HEK293 (cell line): ENCODE results near the gene TSACC.
A peak's percentile ranks its signal among the peaks of the same experiment; 100 is the strongest.
"Not testable (repeated sequence)": the region's sequence is repeated elsewhere in the genome, so short reads cannot be mapped to it uniquely, and the experiment has no call there.

ENCODE experiments used
- CTCF ChIA-PET: fragments of 350-600 bp; formaldehyde crosslinking; extraction: SDS; loops from one replicate; lab custom pipeline; 2021; ENCODE audit warnings: antibody characterized with exemption; lab: Yijun Ruan, JAX
- POLR2A ChIA-PET: fragments of 300-600 bp; formaldehyde crosslinking; extraction: SDS; loops from one replicate; lab custom pipeline; 2020; ENCODE audit warnings: antibody characterized with exemption, inconsistent platforms; lab: Yijun Ruan, JAX
- H3K27ac ChIP-seq: fragments of 200-500 bp; sonication (Bioruptor generic); 2 replicates; pipeline ENCODE4 v1.5.1; 2014; ENCODE audit warnings: low read depth, low read length, control low read depth, inconsistent platforms; ENCODE audit errors: extremely low read depth
- H3K36me3 ChIP-seq, 2 experiments: fragments of 200-500 bp in 1 of 2; sonication (Bioruptor generic) in 1 of 2; 1 replicate in 1 of 2; 2 replicates in 1 of 2; pipeline ENCODE4 v1.5.1; 2014 to 2017; ENCODE audit warnings: inconsistent platforms in 2 of 2, low read length in 2 of 2; ENCODE audit not compliant: control insufficient read depth in 2 of 2, insufficient read depth in 1 of 2
- H3K4me1 ChIP-seq: fragments of 200-500 bp; sonication (Bioruptor generic); 2 replicates; pipeline ENCODE4 v1.5.1; 2014; ENCODE audit warnings: mild to moderate bottlenecking, low read length, inconsistent platforms; ENCODE audit not compliant: control insufficient read depth, insufficient read depth
- H3K4me3 ChIP-seq: 2 replicates; pipeline ENCODE4 v1.5.1; 2011; ENCODE audit warnings: low read depth, mild to moderate bottlenecking, control low read depth, low read length, moderate library complexity
- H3K9me3 ChIP-seq: fragments of 200-500 bp; sonication (Bioruptor generic); 2 replicates; pipeline ENCODE4 v1.5.1; 2014; ENCODE audit warnings: low read depth, low read length, inconsistent platforms; ENCODE audit not compliant: control insufficient read depth, insufficient read depth
- SP3 ChIP-seq: fragments of 450-650 bp; formaldehyde crosslinking; IDR thresholded peaks from 2 replicates; pipeline ENCODE4 v1.5.1; 2016; ENCODE audit warnings: missing biosample characterization, missing genetic modification characterization
- ZBTB7A ChIP-seq: fragments of 450-650 bp; formaldehyde crosslinking; IDR thresholded peaks from 2 replicates; pipeline ENCODE4 v1.5.1; 2016; ENCODE audit warnings: low read depth, missing biosample characterization, missing genetic modification characterization
- ZNF146 ChIP-seq: fragments of 450-650 bp; formaldehyde crosslinking; IDR thresholded peaks from 2 replicates; pipeline ENCODE4 v1.5.1; 2016; ENCODE audit warnings: missing biosample characterization, missing genetic modification characterization
- ZNF292 ChIP-seq: fragments of 450-650 bp; formaldehyde crosslinking; IDR thresholded peaks from 2 replicates; pipeline ENCODE4 v1.5.1; 2016; ENCODE audit warnings: low read depth, missing biosample characterization, missing genetic modification characterization, borderline replicate concordance
- ZNF473 ChIP-seq: fragments of 450-650 bp; formaldehyde crosslinking; IDR thresholded peaks from 2 replicates; pipeline ENCODE4 v1.5.1; 2017; ENCODE audit warnings: missing biosample characterization, missing genetic modification characterization
- ZNF549 ChIP-seq: fragments of 450-650 bp; IDR thresholded peaks from 2 replicates; pipeline ENCODE4 v1.5.1; 2018; ENCODE audit warnings: missing biosample characterization, missing genetic modification characterization, mild to moderate bottlenecking, inconsistent platforms, moderate library complexity
- ZNF624 ChIP-seq: fragments of 450-650 bp; formaldehyde crosslinking; IDR thresholded peaks from 2 replicates; pipeline ENCODE4 v1.5.1; 2017; ENCODE audit warnings: missing biosample characterization, missing genetic modification characterization
- TF ChIP-seq, protein P1 (sequence below): fragments of 450-650 bp; formaldehyde crosslinking; IDR thresholded peaks from 2 replicates; pipeline ENCODE4 v1.5.1; 2016; ENCODE audit warnings: missing biosample characterization, missing genetic modification characterization
- TF ChIP-seq, protein P2 (sequence below): fragments of 450-650 bp; formaldehyde crosslinking; IDR thresholded peaks from 2 replicates; pipeline ENCODE4 v1.5.1; 2016; ENCODE audit warnings: missing biosample characterization, missing genetic modification characterization
- TF ChIP-seq, protein P3 (sequence below): fragments of 450-650 bp; formaldehyde crosslinking; IDR thresholded peaks from 2 replicates; pipeline ENCODE4 v1.5.1; 2016; ENCODE audit warnings: missing biosample characterization, missing genetic modification characterization
- TF ChIP-seq, protein P4 (sequence below): fragments of 450-650 bp; formaldehyde crosslinking; IDR thresholded peaks from 2 replicates; pipeline ENCODE4 v1.5.1; 2016; ENCODE audit warnings: missing biosample characterization, missing genetic modification characterization
- TF ChIP-seq, protein P5 (sequence below): fragments of 450-650 bp; formaldehyde crosslinking; IDR thresholded peaks from 2 replicates; pipeline ENCODE4 v1.5.1; 2016; ENCODE audit warnings: missing biosample characterization, missing genetic modification characterization
- TF ChIP-seq, protein P6 (sequence below): fragments of 450-650 bp; formaldehyde crosslinking; IDR thresholded peaks from 2 replicates; pipeline ENCODE4 v1.5.1; 2016; ENCODE audit warnings: missing biosample characterization, missing genetic modification characterization
- TF ChIP-seq, protein P7 (sequence below): fragments of 450-650 bp; formaldehyde crosslinking; IDR thresholded peaks from 2 replicates; pipeline ENCODE4 v1.5.1; 2016; ENCODE audit warnings: missing biosample characterization, missing genetic modification characterization

TSACC gene

DNA sequence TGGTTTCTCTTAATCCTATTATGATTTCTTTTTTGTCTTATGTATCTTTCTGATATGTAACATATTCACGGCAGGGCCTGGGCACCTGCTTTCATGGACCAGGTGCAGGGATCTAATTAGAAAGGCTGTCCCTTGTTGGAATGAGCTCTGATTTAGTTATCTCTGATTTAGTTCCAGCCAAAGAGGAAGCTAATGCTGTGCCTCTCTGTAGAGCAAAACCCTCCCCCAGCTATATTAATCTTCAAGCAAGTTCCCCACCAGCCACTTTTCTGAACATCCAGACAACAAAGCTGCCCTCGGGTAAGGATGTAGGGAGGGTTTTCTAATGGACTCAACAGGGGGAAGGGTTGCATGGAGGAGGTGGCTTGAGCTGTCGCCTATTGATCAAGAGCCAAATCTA, 6.1 kb downstream of the TSACC start:
- no peaks in the 10 kb centered on the region for H3K4me1 ChIP-seq
- CTCF ChIA-PET = interaction anchor here (0.6 to 4.9 kb wide), 10 partner anchors 9 to 255 kb away, joined by 3 to 36 read pairs (median 3); no protein-coding TSS in a partner anchor
- no peak overlapping the region for H3K27ac ChIP-seq
- POLR2A ChIA-PET = no interaction called here
- no peak overlapping the region for H3K4me3 ChIP-seq
- H3K36me3 ChIP-seq = no peaks in the 10 kb centered on the region
- no peaks in the 10 kb centered on the region for H3K9me3 ChIP-seq
- TF ChIP-seq SP3 (tag by site-specific recombination) (no peak), ZNF292 (no peak)
- TF ChIP-seq, protein P1, sequence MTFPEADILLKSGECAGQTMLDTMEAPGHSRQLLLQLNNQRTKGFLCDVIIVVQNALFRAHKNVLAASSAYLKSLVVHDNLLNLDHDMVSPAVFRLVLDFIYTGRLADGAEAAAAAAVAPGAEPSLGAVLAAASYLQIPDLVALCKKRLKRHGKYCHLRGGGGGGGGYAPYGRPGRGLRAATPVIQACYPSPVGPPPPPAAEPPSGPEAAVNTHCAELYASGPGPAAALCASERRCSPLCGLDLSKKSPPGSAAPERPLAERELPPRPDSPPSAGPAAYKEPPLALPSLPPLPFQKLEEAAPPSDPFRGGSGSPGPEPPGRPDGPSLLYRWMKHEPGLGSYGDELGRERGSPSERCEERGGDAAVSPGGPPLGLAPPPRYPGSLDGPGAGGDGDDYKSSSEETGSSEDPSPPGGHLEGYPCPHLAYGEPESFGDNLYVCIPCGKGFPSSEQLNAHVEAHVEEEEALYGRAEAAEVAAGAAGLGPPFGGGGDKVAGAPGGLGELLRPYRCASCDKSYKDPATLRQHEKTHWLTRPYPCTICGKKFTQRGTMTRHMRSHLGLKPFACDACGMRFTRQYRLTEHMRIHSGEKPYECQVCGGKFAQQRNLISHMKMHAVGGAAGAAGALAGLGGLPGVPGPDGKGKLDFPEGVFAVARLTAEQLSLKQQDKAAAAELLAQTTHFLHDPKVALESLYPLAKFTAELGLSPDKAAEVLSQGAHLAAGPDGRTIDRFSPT (tag by site-specific recombination) = no peak
- TF ChIP-seq, protein P2, sequence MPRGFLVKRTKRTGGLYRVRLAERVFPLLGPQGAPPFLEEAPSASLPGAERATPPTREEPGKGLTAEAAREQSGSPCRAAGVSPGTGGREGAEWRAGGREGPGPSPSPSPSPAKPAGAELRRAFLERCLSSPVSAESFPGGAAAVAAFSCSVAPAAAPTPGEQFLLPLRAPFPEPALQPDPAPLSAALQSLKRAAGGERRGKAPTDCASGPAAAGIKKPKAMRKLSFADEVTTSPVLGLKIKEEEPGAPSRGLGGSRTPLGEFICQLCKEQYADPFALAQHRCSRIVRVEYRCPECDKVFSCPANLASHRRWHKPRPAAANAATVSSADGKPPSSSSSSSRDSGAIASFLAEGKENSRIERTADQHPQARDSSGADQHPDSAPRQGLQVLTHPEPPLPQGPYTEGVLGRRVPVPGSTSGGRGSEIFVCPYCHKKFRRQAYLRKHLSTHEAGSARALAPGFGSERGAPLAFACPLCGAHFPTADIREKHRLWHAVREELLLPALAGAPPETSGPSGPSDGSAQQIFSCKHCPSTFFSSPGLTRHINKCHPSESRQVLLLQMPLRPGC (tag by site-specific recombination) = no peak
- TF ChIP-seq, protein P3, sequence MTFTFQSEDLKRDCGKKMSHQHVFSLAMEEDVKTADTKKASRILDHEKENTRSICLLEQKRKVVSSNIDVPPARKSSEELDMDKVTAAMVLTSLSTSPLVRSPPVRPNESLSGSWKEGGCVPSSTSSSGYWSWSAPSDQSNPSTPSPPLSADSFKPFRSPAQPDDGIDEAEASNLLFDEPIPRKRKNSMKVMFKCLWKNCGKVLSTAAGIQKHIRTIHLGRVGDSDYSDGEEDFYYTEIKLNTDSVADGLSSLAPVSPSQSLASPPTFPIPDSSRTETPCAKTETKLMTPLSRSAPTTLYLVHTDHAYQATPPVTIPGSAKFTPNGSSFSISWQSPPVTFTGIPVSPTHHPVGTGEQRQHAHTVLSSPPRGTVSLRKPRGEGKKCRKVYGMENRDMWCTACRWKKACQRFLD (tag by site-specific recombination) = no peak
- TF ChIP-seq, protein P4, sequence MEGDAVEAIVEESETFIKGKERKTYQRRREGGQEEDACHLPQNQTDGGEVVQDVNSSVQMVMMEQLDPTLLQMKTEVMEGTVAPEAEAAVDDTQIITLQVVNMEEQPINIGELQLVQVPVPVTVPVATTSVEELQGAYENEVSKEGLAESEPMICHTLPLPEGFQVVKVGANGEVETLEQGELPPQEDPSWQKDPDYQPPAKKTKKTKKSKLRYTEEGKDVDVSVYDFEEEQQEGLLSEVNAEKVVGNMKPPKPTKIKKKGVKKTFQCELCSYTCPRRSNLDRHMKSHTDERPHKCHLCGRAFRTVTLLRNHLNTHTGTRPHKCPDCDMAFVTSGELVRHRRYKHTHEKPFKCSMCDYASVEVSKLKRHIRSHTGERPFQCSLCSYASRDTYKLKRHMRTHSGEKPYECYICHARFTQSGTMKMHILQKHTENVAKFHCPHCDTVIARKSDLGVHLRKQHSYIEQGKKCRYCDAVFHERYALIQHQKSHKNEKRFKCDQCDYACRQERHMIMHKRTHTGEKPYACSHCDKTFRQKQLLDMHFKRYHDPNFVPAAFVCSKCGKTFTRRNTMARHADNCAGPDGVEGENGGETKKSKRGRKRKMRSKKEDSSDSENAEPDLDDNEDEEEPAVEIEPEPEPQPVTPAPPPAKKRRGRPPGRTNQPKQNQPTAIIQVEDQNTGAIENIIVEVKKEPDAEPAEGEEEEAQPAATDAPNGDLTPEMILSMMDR (tag by site-specific recombination) = no peak

DNA sequence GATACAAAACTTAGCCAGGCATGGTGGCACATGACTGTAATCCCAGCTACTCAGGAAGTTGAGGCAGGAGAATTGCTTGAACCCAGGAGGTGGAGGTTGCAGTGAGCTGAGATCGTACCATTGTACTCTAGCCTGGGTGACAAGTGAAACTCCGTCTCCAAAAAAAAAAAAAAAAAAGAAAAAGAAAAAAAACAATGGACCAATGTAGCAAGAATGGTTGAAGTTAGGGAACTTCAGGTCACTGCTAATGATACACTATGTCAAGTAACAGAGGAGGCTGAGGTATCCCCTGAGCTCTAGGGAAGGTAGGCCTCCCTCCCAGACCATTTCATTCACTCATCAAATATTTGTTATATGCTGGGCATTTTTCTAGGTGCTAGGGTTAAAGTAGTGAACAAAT, 7.7 kb downstream of the TSACC start:
- POLR2A ChIA-PET = interaction anchor here (1.6 kb wide), 1 partner anchor 8 kb away, joined by 5 read pairs; the partner anchor contains the start of genes CCT3 and TSACC
- not testable (repeated sequence) for H3K27ac ChIP-seq
- CTCF ChIA-PET = interaction anchor here (4.9 kb wide), 1 partner anchor 13 kb away, joined by 36 read pairs; no protein-coding TSS in a partner anchor

DNA sequence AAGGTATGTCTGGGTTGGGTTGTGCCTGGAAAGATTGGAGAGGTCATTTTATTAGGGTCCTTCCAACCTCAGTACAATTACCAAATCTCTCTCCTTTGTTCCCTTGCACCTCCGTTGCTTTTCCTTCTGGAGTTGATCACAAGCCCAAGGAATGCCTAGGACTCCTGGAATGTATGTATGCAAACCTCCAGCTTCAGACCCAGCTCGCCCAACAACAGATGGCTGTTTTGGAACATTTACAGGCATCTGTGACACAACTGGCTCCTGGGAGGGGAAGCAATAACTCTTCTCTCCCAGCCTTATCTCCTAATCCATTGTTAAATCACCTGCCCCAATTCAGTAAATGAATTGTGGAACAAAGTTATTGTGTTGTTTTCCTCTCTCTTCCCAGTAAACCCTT, 8.3 kb downstream of the TSACC start:
- H3K4me3 ChIP-seq = no peak overlapping the region
- H3K27ac ChIP-seq = no peak overlapping the region
- no peaks in the 10 kb centered on the region for H3K9me3 ChIP-seq
- H3K36me3 ChIP-seq = no peaks in the 10 kb centered on the region
- POLR2A ChIA-PET = interaction anchor here (1.6 kb wide), 1 partner anchor 9 kb away, joined by 5 read pairs; the partner anchor contains the start of genes CCT3 and TSACC
- H3K4me1 ChIP-seq = no peaks in the 10 kb centered on the region
- CTCF ChIA-PET = interaction anchor here (4.9 kb wide), 1 partner anchor 13 kb away, joined by 36 read pairs; no protein-coding TSS in a partner anchor
- TF ChIP-seq, protein P5, sequence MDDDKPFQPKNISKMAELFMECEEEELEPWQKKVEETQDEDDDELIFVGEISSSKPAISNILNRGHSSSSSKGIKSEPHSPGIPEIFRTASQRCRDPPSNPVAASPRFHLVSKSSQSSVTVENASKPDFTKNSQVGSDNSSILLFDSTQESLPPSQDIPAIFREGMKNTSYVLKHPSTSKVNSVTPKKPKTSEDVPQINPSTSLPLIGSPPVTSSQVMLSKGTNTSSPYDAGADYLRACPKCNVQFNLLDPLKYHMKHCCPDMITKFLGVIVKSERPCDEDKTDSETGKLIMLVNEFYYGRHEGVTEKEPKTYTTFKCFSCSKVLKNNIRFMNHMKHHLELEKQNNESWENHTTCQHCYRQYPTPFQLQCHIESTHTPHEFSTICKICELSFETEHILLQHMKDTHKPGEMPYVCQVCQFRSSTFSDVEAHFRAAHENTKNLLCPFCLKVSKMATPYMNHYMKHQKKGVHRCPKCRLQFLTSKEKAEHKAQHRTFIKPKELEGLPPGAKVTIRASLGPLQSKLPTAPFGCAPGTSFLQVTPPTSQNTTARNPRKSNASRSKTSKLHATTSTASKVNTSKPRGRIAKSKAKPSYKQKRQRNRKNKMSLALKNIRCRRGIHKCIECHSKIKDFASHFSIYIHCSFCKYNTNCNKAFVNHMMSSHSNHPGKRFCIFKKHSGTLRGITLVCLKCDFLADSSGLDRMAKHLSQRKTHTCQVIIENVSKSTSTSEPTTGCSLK (tag by site-specific recombination) = no peak
- no peak for TF ChIP-seq ZBTB7A (tag by site-specific recombination)
- TF ChIP-seq ZNF146 = no peak
- TF ChIP-seq, protein P6, sequence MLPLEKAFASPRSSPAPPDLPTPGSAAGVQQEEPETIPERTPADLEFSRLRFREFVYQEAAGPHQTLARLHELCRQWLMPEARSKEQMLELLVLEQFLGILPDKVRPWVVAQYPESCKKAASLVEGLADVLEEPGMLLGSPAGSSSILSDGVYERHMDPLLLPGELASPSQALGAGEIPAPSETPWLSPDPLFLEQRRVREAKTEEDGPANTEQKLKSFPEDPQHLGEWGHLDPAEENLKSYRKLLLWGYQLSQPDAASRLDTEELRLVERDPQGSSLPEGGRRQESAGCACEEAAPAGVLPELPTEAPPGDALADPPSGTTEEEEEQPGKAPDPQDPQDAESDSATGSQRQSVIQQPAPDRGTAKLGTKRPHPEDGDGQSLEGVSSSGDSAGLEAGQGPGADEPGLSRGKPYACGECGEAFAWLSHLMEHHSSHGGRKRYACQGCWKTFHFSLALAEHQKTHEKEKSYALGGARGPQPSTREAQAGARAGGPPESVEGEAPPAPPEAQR (tag by site-specific recombination) = no peak
- no peak for TF ChIP-seq ZNF624 (tag by site-specific recombination)
- TF ChIP-seq ZNF473 (tag by site-specific recombination) = no peak
- TF ChIP-seq ZNF549 (tag by site-specific recombination) = no peak

More for the DNA sequence above, 7.7 kb downstream of the TSACC start:
- H3K36me3 ChIP-seq, H3K4me3 ChIP-seq, H3K4me1 ChIP-seq, H3K9me3 ChIP-seq: not testable (repeated sequence)
- TF ChIP-seq, protein P7, sequence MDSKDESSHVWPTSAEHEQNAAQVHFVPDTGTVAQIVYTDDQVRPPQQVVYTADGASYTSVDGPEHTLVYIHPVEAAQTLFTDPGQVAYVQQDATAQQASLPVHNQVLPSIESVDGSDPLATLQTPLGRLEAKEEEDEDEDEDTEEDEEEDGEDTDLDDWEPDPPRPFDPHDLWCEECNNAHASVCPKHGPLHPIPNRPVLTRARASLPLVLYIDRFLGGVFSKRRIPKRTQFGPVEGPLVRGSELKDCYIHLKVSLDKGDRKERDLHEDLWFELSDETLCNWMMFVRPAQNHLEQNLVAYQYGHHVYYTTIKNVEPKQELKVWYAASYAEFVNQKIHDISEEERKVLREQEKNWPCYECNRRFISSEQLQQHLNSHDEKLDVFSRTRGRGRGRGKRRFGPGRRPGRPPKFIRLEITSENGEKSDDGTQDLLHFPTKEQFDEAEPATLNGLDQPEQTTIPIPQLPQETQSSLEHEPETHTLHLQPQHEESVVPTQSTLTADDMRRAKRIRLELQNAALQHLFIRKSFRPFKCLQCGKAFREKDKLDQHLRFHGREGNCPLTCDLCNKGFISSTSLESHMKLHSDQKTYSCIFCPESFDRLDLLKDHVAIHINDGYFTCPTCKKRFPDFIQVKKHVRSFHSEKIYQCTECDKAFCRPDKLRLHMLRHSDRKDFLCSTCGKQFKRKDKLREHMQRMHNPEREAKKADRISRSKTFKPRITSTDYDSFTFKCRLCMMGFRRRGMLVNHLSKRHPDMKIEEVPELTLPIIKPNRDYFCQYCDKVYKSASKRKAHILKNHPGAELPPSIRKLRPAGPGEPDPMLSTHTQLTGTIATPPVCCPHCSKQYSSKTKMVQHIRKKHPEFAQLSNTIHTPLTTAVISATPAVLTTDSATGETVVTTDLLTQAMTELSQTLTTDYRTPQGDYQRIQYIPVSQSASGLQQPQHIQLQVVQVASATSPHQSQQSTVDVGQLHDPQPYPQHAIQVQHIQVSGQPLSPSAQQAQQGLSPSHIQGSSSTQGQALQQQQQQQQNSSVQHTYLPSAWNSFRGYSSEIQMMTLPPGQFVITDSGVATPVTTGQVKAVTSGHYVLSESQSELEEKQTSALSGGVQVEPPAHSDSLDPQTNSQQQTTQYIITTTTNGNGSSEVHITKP (tag by site-specific recombination) = peak; percentile 66
